GM19035 (cell line): ENCODE data around the gene MATN1.

ENCODE experiments used
- ATAC-seq: cut with Tn5 transposase; IDR thresholded peaks from one replicate; pipeline ENCODE4 v1.9.1; 2021; ENCODE audit not compliant: unreplicated experiment

MATN1 gene

GRCh38 chr1:30745156-30745833, 21.9 kb upstream of the MATN1 start:
- no peak for ATAC-seq

GRCh38 chr1:30744060-30744756, 20.8 kb upstream of the MATN1 start:
- peak; percentile 31 for ATAC-seq

DNA sequence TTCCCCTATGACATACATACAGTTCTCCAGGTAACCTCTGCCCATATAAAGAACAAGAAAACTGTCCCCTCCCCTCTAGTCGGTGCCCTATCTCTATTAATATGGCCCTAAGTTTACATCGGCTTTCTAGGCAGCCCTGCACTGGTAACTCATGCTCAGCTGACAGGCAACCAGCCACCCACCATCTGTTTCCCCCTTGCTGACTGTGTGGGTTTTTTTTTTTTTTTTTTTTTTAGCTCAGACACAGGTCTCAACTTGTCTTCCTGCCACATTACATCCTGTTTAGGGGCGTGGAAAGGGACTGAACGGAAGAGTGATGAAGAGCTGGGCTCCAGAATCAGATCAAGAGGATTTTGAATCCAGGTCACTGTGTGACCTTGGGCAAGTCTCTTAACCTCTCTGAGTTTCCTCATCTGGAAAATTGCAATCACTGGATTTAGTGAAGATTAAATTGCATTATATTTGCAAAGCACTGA, 20.2 kb upstream of the MATN1 start:
- ATAC-seq = peak; percentile 40

GRCh38 chr1:30742963-30743559, 19.7 kb upstream of the MATN1 start:
- no peak for ATAC-seq

DNA sequence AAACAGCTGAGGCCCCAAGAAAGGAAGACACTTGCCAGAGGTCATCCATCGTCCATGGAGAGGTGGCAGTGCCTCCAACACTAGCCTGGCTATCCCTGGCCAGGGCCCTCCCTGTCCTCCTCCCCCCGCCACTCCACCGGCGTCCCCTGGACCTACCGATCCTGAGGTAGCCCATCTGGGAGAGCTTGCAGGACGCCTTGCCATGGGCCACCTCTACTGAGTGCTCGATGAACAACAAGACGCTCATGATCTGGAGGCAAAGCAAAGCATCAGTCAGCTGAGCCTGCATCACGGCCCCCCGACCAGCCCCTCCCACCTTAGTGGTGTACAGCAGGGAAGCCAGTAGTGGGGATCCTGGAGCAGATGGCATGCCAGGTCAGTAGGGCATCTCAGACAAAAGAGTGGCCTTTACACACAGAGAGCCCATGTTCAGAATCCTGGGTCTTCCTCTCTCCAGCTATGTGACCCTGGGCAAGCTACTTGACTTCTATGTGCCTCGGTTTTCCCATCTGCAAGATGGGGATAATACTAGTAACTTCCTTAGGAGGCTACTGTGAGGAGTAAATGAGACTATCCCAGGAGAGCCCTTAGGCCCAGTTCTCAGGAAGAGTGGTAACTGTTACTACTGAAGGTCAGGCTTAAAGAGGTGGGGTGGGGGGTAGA, 19.0 kb upstream of the MATN1 start:
- ATAC-seq = no peak

DNA sequence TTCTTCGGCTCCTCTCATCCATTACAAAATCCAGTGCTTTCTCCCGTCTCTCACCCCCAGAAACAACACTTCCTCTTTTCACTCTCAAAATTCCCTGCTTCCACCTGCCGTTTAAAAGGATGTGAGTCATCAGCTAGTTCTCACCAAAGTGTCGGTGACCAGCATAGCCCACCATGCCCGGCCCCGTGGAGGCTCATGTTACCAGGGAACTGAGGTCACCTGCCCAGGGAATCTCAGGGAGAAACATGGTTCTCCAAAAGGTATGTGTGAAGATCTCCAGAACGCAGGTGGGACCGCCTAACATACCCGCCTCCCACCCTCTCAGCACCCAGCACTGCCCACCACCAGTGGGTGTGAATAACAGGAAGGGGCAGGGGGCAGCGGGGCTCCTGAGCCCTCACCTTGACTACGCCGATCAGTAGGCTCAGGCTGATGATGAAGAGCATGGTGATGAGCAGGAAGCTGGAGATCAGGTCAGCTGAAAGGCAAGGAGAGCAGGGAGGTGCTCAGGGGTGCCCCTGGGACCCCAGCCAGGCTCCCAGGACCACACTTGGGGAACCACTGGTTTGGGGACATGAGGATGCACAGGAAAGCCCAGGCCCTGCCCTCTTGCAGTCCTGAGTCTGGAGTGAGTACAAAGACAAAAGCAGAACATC, 18.0 kb upstream of the MATN1 start:
- ATAC-seq = no peak

DNA sequence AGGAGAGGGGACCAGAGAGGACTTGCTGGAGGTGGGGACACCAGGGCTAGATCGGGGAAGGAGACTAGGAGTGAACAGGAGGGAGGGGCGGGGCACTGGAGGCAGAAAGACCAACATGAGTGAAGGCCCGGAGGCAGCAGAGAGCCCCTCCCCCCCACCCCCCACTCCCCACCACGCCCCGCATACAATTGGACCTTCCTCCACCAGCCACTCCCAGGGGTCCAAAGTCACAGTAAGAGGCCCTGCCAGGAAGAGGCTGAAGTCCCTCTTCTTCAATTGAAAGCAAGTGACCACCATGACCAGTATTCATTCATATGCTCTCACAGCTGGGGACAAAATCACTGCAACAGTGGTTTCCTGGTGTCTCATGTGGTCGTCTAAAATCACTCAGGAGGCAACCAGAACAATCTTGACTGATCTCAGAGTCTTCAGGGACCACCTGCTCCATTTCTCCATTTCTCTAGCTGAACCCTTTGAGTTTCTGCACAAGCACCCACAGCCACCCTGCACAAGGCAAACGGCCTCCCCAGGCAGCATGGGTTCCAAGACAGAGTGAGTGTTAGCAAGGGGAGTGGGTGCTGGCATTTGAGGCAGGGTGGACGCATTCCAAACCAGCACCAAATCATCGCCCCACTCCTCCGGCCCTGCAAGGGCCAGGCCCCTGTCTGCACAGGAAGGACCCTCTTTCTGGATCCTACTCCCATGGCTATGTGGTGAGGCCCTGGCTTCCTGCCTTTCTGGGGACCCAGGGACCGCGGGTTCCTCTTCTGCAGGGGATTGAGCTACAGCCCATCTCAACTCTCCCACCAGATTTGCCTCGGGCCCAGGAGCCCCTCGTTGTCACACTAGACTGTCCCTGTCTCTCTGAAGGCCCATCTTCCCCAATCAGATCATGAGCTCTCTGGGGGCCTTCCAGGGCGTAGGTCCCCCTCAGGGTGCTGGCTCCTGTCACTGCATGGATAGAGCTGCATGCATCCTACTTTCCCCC, 17.2 kb upstream of the MATN1 start:
- no peak for ATAC-seq

DNA sequence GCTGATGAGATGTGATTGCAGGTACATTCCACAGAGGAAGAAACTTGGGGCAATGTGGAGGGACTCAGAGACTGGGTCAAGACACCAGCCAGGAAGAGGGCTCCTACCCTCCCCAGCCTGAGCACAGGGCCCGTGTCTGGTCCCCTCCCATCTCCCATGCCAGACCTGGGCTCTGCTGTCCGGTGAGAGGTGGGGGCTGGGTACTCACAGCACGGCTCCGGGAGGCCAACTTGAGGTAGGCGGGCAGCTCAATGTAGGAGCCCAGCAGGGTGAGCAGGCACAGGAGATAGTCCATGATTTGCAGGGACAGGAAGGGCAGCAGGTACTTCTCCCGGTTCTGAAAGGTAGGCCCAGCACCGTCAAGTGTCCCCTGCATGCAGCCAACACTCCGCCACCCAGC, 16.2 kb upstream of the MATN1 start:
- ATAC-seq = no peak

- no peak for ATAC-seq
These were observed 15.6 kb upstream of the MATN1 start for GRCh38 chr1:30738715-30739559.

DNA sequence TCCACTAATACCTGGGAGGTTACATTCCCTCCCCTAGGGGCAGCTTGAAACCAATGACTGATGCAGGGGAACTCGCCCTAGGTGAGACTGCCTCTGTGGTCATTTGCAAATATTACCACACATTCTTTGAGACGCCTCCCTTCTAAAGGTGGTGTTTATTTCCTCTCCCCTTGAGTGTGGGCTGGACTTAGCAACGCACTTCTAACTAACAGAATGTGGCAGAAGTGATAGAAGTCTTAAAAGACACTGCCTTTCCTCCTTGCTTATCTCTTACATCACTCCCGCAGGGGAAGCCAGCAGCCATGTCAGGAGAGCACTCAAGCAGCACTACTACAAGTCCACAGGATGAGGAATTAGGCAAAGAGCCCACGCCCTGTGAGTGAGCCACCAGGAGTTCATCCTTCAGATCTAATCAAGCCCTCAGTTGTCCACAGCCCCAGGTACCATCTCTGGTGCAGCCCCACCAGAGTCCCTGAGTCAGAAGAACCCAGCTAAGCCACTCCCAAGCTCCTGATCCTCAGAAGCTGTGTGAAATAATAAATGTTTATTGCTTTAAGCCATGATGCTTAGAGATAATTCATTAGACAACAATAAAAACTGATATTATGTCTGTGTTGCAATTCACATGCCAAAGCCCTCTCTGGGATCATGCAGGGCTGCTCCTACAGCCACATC, 14.8 kb upstream of the MATN1 start:
- no peak for ATAC-seq

DNA sequence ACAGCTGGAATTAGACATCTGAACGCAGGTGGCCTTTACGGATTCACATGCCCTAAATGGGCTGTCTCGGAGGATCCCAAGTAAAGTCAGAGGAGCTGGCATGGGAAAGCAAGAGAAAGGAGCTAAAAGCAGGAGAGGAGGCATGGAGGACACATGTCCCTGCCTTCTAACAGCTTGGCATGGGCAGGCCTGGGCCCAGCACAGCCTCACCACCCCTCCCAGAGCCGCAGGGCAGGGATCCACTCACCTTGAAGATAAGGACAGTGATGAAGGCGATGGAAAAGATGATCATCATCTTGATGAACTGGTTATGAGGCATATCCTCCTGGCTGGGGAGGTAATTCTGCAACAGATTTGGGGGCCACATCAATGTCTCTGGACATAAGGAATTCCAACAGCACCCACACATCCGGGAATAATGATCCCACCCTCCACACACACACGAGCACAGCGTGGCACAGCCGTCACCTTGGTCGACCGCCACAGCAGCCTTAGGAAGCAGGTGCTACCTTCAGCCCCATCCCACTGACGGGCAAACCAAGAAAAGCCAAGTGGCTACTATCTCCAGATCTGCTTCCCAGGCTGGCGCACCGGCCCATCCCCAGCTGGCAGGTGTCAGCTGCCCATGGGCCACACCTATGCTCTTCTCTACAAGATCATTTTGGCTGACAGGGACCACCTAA, 14.1 kb upstream of the MATN1 start:
- no peak for ATAC-seq

- ATAC-seq = no peak
These were observed 12.5 kb upstream of the MATN1 start for GRCh38 chr1:30735668-30736498.

DNA sequence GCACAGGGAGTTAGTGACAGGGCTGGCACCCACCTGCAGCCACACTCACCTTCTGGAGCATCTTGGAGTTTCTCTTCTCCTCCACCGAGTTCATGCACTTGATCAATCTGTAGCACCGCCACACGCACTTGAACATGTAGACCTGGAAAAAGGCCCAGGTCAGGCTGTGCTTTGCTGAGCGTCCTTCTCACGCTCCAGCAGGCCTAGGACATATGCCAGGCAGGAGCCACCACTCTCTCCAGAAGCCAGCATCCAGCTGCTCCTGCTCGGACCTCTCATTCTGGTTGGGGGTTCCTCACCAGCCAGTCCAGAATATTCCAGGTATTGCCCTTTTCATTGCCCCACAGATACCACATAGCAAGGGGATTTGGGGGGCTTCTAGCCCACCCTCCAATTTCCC, 11.7 kb upstream of the MATN1 start:
- no peak for ATAC-seq

GRCh38 chr1:30734580-30734979, 11.2 kb upstream of the MATN1 start:
- ATAC-seq = no peak

GRCh38 chr1:30734106-30734505, 10.7 kb upstream of the MATN1 start:
- no peak for ATAC-seq

DNA sequence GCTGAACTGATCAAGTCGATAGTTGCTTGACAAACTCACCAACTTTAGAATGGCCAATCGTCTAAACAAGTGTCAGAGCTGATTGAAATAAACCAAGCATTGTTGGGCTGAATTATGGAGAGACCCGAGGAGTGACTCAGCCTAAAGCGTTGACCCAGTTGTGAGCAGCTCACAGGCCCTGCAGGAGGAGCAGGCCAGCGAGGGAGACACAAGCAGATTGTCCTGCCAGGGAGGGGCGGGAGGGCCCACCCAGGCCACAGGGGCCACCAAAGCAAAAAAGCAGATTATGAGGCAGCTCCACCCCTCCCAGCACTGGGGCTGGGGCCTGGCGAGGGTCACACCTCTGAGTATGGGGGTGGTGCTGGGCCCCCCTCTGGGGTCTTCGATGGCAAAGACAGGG, 10.1 kb upstream of the MATN1 start:
- no peak for ATAC-seq
